IMR-90 (cell line): Measurements from ENCODE around the gene S100B.

Experiments used
- CHD1 ChIP-seq: IDR thresholded peaks from 2 replicates; pipeline ENCODE4 v1.6.1; 2012; ENCODE audit warnings: low read depth, low read length, improper control_type of control experiment
- MAFK ChIP-seq: IDR thresholded peaks from 2 replicates; pipeline ENCODE4 v1.6.1; 2012; ENCODE audit warnings: low read depth, low read length, improper control_type of control experiment
- POLR2A ChIP-seq: IDR thresholded peaks from 2 replicates; pipeline ENCODE4 v1.6.1; 2012; ENCODE audit warnings: mild to moderate bottlenecking, low read depth, low read length
- RAD21 ChIP-seq: IDR thresholded peaks from 2 replicates; pipeline ENCODE4 v1.6.1; 2012; ENCODE audit warnings: low read length, improper control_type of control experiment
- RCOR1 ChIP-seq: IDR thresholded peaks from 2 replicates; pipeline ENCODE4 v1.6.1; 2012; ENCODE audit warnings: mild to moderate bottlenecking, low read length, improper control_type of control experiment; ENCODE audit not compliant: insufficient replicate concordance
- RFX5 ChIP-seq: IDR thresholded peaks from 2 replicates; pipeline ENCODE4 v1.8.0; 2012; ENCODE audit warnings: low read depth, mild to moderate bottlenecking, low read length, moderate library complexity
- TF ChIP-seq, protein P1 (sequence below): conservative IDR thresholded peaks from 2 replicates; pipeline ENCODE4 v1.5.1; 2012; ENCODE audit warnings: mild to moderate bottlenecking, low read depth, low read length, improper control_type of control experiment

DNA sequence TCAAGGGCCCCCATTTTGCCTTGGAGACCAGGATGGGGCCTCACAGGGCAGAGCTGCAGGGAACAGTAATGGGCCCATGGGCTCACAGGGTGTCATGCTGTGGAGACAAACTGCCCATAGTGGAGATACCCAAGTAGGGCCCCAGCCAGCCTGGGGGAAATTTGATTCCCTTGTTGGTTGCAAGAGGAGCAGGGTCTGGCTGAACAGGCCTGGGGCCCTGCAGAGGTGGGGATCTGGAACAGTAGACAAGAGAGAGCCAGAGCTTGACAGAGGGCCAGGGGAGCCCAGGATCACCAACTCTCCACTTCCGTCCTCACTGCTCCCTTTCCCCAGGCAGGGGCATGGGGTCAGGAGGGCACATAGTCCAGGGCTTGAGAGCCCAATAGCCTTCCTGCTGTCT lies 8.7 kb downstream of the S100B start:
- TF ChIP-seq RFX5 (no peak), RCOR1 (no peak), RAD21 (no peak), POLR2A (no peak), CHD1 (no peak), MAFK (no peak)
- TF ChIP-seq, protein P1, sequence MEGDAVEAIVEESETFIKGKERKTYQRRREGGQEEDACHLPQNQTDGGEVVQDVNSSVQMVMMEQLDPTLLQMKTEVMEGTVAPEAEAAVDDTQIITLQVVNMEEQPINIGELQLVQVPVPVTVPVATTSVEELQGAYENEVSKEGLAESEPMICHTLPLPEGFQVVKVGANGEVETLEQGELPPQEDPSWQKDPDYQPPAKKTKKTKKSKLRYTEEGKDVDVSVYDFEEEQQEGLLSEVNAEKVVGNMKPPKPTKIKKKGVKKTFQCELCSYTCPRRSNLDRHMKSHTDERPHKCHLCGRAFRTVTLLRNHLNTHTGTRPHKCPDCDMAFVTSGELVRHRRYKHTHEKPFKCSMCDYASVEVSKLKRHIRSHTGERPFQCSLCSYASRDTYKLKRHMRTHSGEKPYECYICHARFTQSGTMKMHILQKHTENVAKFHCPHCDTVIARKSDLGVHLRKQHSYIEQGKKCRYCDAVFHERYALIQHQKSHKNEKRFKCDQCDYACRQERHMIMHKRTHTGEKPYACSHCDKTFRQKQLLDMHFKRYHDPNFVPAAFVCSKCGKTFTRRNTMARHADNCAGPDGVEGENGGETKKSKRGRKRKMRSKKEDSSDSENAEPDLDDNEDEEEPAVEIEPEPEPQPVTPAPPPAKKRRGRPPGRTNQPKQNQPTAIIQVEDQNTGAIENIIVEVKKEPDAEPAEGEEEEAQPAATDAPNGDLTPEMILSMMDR = no peak
